ENCODE measurements around the gene ONECUT1. TPM values are rescaled to one million over a fixed set of nuclear protein-coding genes. Genes with fewer than 3 reads are reported as not detected.

Gene ONECUT1
- total and polyA plus RNA-seq, 2 of the 8 experiments (the other 6 are each of a cell fraction or from before 2014, with no cell fraction given): 0.65 to 6.4 TPM

DNA sequence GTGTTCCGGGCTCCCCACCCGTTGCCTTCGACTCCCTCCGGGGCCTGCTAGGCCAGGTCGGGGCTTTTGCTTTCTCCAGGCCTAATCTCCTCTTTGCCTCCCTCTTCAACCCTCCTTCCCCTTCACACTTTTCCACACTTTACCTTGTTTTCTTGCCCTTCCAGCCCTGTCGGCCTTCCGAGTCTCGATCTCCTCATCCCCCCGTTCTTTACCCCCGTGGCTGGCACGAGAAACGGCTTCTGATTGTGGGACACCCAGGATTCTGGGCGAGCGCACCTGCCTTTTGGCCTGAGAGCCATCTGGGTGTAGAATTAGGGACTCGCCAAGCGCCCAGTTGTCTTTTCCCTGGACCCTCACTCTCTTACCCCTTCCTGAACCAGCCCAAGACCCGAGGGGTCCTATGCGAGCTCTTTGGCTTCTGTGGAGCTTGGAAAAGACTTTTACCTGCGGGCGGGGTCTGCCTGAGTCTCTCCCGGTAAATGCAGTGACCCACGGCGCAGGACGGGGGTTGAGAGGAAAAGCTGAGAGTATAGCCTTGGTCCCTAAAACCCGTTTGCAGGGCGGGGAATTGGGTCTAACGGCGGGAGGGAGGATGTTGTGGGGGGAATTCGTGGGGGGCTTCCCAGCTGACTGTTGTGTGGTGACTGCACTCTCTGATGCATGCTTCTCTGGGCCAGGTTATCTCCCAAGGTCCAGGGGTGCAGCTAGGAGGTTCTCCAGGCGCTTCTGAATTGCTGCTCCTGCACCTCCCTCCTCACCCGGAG is 5.5 kb upstream of the ONECUT1 start (continued):
- TF ChIP-seq, protein P1, sequence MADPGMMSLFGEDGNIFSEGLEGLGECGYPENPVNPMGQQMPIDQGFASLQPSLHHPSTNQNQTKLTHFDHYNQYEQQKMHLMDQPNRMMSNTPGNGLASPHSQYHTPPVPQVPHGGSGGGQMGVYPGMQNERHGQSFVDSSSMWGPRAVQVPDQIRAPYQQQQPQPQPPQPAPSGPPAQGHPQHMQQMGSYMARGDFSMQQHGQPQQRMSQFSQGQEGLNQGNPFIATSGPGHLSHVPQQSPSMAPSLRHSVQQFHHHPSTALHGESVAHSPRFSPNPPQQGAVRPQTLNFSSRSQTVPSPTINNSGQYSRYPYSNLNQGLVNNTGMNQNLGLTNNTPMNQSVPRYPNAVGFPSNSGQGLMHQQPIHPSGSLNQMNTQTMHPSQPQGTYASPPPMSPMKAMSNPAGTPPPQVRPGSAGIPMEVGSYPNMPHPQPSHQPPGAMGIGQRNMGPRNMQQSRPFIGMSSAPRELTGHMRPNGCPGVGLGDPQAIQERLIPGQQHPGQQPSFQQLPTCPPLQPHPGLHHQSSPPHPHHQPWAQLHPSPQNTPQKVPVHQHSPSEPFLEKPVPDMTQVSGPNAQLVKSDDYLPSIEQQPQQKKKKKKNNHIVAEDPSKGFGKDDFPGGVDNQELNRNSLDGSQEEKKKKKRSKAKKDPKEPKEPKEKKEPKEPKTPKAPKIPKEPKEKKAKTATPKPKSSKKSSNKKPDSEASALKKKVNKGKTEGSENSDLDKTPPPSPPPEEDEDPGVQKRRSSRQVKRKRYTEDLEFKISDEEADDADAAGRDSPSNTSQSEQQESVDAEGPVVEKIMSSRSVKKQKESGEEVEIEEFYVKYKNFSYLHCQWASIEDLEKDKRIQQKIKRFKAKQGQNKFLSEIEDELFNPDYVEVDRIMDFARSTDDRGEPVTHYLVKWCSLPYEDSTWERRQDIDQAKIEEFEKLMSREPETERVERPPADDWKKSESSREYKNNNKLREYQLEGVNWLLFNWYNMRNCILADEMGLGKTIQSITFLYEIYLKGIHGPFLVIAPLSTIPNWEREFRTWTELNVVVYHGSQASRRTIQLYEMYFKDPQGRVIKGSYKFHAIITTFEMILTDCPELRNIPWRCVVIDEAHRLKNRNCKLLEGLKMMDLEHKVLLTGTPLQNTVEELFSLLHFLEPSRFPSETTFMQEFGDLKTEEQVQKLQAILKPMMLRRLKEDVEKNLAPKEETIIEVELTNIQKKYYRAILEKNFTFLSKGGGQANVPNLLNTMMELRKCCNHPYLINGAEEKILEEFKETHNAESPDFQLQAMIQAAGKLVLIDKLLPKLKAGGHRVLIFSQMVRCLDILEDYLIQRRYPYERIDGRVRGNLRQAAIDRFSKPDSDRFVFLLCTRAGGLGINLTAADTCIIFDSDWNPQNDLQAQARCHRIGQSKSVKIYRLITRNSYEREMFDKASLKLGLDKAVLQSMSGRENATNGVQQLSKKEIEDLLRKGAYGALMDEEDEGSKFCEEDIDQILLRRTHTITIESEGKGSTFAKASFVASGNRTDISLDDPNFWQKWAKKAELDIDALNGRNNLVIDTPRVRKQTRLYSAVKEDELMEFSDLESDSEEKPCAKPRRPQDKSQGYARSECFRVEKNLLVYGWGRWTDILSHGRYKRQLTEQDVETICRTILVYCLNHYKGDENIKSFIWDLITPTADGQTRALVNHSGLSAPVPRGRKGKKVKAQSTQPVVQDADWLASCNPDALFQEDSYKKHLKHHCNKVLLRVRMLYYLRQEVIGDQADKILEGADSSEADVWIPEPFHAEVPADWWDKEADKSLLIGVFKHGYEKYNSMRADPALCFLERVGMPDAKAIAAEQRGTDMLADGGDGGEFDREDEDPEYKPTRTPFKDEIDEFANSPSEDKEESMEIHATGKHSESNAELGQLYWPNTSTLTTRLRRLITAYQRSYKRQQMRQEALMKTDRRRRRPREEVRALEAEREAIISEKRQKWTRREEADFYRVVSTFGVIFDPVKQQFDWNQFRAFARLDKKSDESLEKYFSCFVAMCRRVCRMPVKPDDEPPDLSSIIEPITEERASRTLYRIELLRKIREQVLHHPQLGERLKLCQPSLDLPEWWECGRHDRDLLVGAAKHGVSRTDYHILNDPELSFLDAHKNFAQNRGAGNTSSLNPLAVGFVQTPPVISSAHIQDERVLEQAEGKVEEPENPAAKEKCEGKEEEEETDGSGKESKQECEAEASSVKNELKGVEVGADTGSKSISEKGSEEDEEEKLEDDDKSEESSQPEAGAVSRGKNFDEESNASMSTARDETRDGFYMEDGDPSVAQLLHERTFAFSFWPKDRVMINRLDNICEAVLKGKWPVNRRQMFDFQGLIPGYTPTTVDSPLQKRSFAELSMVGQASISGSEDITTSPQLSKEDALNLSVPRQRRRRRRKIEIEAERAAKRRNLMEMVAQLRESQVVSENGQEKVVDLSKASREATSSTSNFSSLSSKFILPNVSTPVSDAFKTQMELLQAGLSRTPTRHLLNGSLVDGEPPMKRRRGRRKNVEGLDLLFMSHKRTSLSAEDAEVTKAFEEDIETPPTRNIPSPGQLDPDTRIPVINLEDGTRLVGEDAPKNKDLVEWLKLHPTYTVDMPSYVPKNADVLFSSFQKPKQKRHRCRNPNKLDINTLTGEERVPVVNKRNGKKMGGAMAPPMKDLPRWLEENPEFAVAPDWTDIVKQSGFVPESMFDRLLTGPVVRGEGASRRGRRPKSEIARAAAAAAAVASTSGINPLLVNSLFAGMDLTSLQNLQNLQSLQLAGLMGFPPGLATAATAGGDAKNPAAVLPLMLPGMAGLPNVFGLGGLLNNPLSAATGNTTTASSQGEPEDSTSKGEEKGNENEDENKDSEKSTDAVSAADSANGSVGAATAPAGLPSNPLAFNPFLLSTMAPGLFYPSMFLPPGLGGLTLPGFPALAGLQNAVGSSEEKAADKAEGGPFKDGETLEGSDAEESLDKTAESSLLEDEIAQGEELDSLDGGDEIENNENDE (IDR thresholded peaks at IDR 0.05; ENCODE audit: insufficient replicate concordance, low read length): no peak
- TF ChIP-seq, protein P2, sequence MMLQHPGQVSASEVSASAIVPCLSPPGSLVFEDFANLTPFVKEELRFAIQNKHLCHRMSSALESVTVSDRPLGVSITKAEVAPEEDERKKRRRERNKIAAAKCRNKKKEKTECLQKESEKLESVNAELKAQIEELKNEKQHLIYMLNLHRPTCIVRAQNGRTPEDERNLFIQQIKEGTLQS (IDR thresholded peaks at IDR 0.05; ENCODE audit: insufficient read depth, low read depth, low read length): no peak
- peak; percentile 84 for TF ChIP-seq EZH2 (IDR thresholded peaks at IDR 0.05; ENCODE audit: low read depth, low read length, severe bottlenecking)
- no peak for TF ChIP-seq EP300 (IDR thresholded peaks at IDR 0.05; ENCODE audit: borderline replicate concordance in 1 of 2, low read depth in 2 of 2, low read length in 2 of 2)
- no peak for TF ChIP-seq TCF12 (IDR thresholded peaks at IDR 0.05; ENCODE audit: low read depth, low read length)
- TF ChIP-seq GTF2F1 (IDR thresholded peaks at IDR 0.05; ENCODE audit: borderline replicate concordance, low read depth, low read length): no peak
- peak; percentile 89 for TF ChIP-seq SUZ12 (IDR thresholded peaks at IDR 0.05; ENCODE audit: low read length)
- TF ChIP-seq FOSL1 (IDR thresholded peaks at IDR 0.05; ENCODE audit: insufficient read depth, low read depth, low read length): no peak
- TF ChIP-seq CBX8 (IDR thresholded peaks at IDR 0.05; ENCODE audit: borderline replicate concordance, low read depth, low read length): peak; percentile 56; the same call in 1 of the 2 replicates
